GM19455 (cell line): ENCODE measurements around the gene ZGPAT.

ENCODE experiments used
- ATAC-seq: cut with Tn5 transposase; IDR thresholded peaks from one replicate; pipeline ENCODE4 v1.9.1; 2021; ENCODE audit not compliant: unreplicated experiment

Gene ZGPAT

DNA sequence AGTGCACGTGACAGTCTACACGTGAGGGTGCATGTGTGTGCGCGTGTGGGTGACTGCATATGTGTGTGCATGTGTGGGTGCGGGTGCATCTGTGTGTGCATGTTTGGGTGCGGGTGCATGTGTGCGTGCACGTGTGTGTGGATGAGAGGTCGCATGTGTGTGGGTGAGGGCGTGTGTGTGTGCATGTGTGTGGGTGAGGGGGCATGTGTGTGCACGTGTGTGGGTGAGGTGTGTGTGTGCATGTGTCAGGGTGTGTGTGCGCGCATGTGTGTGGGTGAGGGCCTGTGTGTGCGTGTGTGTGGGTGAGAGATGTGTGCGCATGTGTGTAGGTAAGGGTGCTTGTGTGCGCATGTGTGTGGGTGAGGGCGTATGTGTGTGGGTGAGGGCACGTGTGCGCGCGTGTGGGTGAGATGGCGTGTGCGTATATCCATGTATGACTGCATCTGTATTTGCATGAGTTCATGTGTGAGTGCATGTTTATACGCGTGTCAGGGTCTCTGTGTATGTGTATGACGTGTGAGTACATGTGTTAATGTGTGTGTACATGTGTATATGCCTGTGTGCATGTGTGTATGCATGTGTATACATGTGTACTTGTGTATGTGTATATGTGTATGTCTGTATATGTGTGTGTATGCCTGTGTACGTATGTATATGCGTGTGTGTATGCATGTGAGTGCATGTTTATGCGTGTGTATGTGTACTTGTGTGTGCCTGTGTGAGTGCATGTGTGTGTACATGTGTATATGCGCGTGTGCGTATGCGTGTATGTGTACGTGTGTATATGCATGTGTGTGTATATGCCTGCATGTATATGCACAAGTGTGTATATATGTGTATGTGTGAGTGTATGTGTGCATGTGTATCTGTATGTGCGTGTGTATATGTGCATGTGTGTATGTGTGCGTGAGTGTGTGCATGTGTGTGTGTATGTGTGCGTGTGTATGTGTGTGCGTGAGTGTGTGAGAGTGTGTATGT lies 24.6 kb downstream of the ZGPAT start:
- ATAC-seq: no peak

DNA sequence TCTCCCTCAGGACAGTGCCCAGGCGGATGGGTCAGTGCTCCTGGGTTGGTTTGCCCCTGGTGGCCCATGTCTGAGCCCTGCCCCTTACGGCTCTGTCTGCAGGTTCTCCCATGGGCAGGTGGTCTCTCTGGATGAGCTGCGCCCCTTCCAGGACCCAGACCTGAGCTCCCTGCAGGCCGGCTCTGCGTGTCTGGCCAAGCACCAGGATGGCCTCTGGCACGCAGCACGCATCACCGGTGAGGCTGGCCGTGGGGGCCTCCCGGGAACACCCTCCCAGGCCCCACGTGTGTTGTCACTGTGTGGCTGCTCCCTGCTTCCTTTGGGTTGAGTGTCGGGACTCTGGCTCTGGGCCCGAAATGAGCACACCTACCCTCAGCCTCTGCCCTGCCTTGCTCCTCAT lies 25.3 kb downstream of the ZGPAT start:
- no peak for ATAC-seq

DNA sequence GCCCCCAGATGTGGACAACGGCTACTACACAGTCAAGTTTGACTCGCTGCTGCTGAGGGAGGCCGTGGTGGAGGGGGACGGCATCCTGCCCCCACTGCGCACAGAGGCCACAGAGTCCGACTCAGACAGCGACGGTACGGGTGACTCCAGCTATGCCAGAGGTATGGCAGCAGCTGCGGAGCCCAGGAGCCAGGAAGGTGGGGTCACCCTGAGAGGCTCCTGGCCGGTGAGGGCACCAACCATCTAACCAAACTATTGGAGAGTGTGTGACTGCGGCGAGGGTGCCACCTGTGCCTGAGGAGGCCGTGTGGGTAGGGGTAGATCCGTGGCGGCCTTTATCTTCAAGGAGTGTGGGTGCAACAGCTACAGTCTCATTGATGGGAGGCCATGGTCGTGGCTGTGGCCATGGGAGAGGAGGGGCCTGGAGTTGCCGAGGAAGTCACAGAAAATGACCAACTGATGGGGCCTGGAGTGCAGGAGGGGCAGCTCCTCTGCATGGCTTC lies 25.8 kb downstream of the ZGPAT start:
- ATAC-seq: no peak

DNA sequence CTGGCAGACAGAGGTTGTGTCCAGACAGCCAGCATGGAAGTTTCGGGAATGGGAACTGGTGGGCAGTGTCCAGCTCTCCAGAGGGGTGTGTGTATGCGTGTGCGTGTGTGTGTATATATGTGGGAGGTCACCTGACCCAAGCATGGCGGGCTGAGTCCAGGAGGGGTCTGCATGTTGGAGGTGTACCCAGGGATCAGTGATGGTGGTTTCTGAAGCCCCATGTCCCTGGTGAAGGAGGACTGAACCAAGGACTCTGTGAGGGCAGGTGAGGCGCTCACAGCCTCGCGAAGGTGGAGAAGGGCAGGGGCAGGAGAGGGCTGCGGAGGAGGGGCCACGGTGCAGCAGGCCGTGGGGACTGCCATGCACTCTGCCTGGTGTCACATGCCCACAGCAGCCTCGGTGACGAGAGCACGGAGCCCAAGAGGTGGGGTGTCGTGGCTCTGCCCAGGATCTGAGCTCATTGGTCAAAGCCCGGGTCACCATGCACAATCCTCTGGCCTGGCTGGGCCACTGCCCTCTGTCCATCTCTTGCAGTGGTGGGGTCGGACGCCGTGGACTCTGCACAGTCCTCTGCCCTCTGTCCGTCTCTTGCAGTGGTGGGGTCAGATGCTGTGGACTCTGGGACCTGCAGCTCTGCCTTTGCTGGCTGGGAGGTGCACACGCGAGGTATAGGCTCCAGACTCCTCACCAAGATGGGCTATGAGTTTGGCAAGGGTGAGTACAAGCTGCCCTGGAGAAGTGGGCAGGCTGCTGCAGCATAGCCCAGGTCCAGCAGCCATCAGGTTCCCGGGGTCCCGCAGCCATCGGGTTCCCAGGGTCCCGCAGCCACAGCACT lies 26.5 kb downstream of the ZGPAT start:
- ATAC-seq: no peak

DNA sequence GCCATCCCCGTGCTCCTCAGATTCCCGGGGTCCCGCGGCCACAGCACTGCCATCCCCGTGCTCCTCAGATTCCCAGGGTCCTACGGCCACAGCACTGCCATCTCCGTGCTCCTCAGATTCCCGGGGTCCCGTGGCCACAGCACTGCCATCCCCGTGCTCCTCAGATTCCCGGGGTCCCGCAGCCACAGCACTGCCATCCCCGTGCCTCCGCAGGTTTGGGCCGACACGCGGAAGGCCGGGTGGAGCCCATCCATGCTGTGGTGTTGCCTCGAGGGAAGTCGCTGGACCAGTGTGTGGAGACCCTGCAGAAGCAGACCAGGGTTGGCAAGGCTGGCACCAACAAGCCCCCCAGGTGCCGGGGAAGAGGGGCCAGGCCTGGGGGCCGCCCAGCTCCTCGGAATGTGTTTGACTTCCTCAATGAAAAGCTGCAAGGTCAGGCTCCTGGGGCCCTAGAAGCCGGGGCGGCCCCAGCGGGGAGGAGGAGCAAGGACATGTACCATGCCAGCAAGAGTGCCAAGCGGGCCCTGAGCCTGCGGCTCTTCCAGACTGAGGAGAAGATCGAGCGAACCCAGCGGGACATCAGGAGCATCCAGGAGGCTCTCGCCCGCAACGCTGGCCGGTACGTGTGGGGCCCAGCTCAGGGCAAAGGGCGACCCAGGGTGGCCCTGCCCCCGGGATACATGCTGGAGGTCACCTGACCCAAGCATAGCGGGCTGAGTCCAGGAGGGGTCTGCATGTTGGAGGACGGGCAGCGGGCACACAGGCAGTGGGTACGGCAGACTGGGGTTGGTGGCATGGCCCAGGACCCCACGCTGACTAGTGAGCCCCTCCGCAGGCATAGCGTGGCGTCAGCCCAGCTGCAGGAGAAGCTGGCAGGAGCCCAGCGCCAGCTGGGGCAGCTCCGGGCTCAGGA lies 27.4 kb downstream of the ZGPAT start:
- ATAC-seq: no peak

DNA sequence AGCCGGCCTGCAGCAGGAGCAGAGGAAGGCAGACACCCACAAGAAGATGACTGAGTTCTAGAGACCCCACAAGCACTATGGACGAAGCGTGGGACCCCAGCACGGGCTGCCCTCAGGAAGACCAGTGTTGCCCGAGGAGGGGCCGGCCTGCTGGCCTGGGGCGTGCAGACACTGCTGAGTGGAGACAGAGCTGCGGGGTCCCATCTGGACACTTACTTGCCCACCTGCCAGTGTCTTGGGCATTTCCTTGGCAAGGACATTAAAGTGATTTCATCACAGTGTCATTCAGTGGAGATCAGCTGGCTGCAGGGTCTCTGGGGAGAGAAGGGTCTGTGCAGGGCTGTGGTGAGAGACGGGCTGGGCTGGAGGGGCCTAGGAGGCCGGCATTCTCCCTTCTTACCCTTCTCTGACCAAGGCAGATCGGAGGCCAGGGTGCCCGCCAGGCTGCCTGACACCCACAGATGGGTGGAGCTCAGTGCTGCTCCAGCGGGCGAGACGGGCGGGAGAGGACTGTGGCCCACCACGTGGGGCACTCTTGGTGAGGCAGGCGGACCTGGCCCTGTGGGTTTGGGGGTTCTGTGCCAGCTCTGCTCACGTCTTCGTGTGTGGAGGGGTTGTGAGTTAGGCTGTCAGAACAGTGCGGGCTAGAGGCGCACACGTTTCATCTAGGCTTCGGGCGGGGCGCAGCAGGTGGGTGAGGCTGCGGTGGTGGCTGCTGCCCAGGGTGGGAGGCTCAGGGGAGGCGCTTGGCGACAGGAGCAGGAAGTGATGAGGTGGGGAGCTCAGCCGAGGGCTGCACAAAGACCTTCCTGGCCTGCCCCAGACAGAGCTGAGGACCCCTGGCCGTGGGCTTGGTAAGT lies 28.2 kb downstream of the ZGPAT start, which contains the start of gene LIME1:
LIME1 (plus strand) TSS at position 806 of the 860 bp plus-strand sequence. CDS start 886 bp downstream, outside the sequence.
- ATAC-seq: no peak

DNA sequence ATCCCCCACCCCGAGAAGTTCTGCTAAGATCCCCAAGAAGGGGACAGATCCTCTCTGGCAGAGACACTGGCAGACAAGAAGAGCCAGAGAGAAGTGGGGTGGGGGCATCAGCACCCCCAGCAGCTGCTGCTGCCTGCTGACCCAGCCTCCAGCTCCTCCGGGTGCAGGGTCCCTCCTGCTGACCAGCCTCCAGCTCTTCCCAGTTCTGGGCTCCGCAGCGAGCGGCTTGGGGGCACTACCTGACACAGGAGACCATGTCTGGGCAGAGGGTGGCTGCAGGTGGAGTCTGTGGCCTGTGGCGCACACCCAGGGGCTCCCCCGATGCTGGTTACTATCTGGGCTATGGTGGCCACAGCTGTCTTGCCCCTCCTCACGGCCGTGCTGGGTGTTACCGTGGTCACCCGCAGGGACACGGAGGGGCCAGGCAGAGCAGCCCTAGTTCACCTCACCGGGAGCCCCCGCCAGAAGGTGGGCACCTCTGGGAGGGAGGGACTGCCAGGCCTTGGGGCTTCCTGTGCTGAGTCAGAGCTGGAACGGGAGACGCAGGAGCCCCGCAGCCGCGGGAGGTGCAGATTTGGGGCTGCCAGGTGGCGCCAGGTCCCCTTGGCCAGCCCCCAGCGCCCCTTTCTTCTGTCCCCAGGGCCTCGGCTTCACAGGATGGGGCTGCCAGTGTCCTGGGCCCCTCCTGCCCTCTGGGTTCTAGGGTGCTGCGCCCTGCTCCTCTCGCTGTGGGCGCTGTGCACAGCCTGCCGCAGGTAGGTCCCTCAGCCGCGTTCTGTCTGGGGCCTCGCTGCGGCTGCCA lies 29.3 kb downstream of the ZGPAT start:
- no peak for ATAC-seq

DNA sequence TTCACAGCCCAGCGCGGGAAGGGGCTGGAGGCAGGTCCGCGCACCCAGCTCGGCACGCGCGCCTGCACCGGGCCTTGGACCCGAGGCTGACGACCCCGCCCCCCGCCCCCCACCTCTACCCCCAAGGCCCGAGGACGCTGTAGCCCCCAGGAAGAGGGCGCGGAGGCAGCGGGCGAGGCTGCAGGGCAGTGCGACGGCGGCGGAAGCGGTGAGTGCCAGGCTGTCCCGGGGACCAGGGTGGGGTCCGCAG lies 29.8 kb downstream of the ZGPAT start:
- no peak for ATAC-seq

DNA sequence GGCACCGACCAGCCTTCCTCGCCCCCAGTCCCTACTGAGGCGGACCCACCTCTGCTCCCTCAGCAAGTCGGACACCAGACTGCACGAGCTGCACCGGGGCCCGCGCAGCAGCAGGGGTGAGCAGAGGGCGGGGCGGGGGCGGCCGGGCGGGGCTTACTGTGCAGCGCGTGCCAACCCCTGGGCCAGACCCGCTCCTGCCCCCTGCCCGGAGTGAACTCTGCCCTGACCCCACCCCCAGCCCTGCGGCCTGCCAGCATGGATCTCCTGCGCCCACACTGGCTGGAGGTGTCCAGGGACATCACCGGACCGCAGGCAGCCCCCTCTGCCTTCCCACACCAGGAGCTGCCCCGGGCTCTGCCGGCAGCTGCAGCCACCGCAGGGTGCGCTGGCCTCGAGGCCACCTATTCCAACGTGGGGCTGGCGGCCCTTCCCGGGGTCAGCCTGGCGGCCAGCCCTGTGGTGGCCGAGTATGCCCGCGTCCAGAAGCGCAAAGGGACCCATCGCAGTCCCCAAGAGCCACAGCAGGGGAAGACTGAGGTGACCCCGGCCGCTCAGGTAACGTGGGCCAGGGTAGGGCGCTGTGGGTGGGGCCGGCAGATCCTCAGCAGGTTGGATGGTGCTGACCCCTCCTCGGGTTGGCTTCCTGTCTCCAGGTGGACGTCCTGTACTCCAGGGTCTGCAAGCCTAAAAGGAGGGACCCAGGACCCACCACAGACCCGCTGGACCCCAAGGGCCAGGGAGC lies 30.3 kb downstream of the ZGPAT start:
- ATAC-seq: no peak

DNA sequence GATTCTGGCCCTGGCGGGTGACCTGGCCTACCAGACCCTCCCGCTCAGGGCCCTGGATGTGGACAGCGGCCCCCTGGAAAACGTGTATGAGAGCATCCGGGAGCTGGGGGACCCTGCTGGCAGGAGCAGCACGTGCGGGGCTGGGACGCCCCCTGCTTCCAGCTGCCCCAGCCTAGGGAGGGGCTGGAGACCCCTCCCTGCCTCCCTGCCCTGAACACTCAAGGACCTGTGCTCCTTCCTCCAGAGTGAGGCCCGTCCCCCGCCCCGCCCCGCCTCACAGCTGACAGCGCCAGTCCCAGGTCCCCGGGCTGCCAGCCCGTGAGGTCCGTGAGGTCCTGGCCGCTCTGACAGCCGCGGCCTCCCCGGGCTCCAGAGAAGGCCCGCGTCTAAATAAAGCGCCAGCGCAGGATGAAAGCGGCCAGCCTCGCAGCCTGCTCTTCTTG lies 30.9 kb downstream of the ZGPAT start:
- ATAC-seq: no peak

DNA sequence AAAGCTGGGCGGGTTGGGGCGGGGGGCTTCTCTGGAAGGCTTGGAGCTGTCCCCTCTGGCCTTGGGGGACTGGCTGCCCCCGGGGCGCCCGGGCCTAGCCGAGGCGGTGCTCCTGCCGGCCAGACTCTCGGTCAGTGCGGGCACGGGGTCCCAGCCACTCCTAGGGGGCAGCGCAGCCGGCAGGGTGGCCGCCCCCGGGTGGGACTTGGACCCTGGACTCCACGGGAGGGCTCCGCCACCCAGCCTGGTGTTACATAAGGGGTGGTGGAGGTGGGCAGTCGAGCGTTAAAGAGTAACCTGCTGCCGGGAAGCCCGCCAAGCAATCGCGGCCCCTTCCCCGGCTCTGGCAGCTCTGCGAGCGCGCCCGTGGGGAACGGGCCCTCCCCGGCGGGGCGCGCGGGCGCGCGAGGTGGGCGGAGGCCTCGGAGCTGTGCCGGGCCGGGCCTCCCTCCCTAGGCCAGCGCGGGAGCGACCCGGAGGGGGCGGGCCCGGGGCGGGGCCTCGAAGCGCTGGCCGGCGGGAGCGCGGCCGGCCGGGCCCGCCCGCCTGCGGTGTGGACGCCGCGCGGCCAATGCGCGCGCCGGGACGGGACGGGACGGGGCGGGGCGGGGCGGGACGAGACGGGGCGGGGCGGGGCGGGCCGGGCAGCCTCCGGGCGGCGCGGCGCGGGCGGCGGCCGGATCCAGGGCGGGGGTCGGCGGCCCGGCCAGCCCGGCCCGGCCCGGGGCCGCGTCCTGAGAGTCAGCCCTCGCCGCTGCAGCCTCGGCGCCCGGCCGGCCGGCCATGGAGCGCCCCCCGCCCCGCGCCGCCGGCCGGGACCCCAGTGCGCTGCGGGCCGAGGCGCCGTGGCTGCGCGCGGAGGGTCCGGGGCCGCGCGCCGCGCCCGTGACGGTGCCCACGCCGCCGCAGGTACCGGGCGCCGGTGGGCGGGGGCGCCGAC lies 31.6 kb downstream of the ZGPAT start, which contains the start of gene SLC2A4RG:
SLC2A4RG (plus strand) TSS at position 647 of the 940 bp plus-strand sequence; CDS start at position 784, 137 bp downstream.
- ATAC-seq: no peak

DNA sequence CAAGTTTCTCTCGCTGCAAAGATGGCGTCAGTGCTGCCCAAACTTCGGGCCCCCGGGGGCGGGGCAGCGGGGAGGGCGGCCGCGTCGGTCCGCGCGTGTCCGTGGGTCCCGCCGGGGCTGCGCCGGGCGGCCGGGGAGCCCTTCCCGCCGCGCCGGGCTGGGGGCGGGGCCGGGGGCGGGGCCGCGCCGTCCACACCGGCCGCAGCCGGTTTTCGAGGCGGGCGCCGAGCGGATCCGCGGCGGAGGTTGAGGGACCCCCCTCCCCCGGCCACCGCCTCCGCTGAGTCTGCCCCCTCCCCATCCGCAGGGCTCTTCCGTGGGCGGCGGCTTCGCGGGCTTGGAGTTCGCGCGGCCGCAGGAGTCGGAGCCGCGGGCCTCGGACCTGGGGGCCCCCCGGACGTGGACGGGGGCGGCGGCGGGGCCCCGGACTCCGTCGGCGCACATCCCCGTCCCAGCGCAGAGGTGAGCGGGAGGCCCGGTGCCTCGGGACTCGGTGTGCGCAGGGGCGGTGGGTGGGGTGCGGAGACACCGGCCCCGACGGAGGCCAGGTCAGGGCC lies 32.3 kb downstream of the ZGPAT start:
- no peak for ATAC-seq

DNA sequence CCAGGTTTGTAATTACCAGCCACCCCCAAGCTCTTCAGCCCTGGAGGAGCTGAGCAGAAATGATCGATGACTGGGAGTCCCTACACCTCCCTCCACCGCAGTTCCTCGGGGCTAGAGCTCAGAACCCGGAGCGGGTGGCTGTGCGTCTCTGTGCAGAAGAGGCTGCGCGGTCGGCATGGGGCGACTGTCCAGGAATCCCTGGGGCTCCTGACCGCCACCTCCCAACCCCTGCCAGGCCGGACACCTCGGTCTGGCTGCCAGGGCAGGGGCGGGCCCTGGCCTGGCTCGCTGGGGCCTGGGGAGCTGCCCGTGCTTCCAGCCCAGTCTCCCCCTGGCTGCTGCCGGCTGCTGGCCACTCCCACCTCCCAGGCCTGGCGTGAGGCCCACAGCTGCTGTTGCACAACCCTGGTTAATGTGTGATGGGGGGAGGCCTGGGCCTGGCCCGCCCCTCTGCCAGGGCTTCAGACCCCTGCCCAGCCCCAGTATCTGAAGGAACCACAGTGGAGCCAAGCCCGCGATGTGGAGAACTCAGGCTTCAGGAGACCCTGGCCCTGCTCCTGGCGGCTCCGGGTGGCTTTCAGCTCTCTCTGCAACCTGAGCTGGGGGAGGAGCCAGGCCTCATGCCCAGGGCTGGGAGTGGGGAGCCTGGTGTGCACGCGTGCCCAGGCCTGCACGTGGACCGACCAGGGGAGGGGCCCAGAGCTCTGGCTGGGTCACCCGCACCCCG lies 33.0 kb downstream of the ZGPAT start:
- no peak for ATAC-seq

DNA sequence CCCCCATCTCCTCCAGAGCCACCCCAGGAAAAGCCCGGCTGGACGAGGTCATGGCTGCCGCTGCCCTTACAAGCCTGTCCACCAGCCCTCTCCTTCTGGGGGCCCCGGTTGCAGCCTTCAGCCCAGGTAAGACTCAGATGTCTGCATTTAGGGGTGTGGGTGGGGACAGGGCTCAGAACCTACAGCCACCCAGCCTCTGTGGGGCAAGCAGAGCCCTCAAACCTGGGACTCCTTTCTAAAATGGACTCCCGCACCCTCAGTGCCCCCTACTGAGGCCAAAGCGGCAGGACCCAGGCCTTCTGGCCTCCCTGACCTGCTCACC lies 33.5 kb downstream of the ZGPAT start:
- no peak for ATAC-seq

DNA sequence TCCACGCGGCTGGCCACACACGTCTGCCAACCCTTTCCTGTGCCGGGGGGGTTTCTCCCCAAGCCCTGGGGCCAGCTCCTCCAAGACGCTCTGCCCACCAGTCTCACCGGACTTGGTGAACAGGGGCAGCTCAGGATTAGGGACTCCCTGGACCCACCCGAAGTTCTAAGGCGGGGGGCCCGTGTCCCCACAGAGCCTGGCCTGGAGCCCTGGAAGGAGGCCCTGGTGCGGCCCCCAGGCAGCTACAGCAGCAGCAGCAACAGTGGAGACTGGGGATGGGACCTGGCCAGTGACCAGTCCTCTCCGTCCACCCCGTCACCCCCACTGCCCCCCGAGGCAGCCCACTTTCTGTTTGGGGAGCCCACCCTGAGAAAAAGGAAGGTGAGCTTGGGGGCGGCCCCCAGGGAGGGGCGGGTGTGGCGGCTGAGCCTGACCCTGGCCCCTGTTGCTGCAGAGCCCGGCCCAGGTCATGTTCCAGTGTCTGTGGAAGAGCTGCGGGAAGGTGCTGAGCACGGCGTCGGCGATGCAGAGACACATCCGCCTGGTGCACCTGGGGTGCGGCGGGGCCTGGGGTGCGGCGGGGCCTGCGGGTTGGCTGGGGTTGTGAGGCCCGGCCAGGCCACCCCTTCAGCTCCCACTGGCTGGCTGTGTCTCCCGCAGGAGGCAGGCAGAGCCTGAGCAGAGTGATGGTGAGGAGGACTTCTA lies 34.0 kb downstream of the ZGPAT start:
- no peak for ATAC-seq
